ENCODE measurements around the gene SYNPO2. TPM values are rescaled to one million over a fixed set of nuclear protein-coding genes. Genes with fewer than 3 reads are reported as not detected.
"Not testable (repeated sequence)": the region's sequence is repeated elsewhere in the genome, so short reads cannot be mapped to it uniquely, and the experiment has no call there.

Gene SYNPO2
- total and polyA plus RNA-seq, 10 of the 15 experiments (the other 5 are each of a cell fraction or from before 2014, with no cell fraction given) = 0.04 to 0.34 (median 0.28) TPM

DNA sequence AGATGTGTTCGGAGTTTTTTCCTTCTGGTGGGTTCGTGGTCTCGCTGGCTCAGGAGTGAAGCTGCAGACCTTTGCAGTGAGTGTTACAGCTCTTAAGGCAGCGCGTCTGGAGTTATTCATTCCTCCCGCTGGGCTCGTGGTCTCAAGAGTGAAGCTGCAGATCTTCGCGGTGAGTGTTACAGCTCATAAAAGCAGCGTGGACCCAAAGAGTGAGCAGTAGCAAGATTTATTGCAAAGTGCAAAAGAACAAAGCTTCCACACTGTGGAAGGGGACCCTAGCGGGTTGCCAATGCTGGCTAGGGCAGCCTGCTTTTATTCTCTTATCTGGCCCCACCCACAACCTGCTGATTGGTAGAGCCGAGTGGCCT, 87.5 kb downstream of the SYNPO2 start:
- in situ Hi-C loops (cut with MboI) = loop anchor here (10.0 kb wide), 1 partner anchor 1079 kb away; no protein-coding TSS in a partner anchor

DNA sequence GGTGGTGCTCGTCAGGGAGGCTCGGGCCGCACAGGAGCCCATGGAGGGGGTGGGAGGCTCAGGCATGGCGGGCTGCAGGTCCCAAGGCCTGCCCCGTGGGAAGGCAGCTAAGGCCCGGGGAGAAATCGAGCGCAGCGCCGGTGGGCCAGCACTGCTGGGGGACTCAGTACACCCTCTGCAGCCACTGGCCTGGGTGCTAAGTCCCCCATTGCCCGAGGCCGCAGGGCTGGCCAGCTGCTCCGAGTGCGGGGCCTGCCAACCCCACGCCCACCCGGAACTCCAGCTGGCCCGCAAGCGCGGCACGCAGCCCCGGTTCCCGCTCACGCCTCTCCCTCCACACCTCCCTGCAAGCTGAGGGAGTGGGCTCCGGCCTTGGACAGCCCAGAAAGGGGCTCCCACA, 88.4 kb downstream of the SYNPO2 start:
- H3K36me3 ChIP-seq (ENCODE audit: control insufficient read depth in 2 of 2, insufficient read depth in 2 of 2, low read length in 1 of 2); ATAC-seq; H3K79me2 ChIP-seq (ENCODE audit: control insufficient read depth, insufficient read depth, low read length); SMC1A ChIA-PET (ENCODE audit: uncharacterized antibody, unreplicated experiment); FAIRE-seq; H2AFZ ChIP-seq (ENCODE audit: control insufficient read depth, low read depth, low read length); H3K9me3 ChIP-seq (replicated peaks; ENCODE audit: control insufficient read depth, insufficient read depth, low read length); H3K4me1 ChIP-seq (ENCODE audit: control insufficient read depth, insufficient read depth, low read length); H3K9ac ChIP-seq (ENCODE audit: control insufficient read depth, insufficient read depth, low read length); RAD21 ChIA-PET (ENCODE audit: unreplicated experiment); DNase-seq (ENCODE audit: low read depth, low spot score); H3K4me3 ChIP-seq; H3K27ac ChIP-seq (ENCODE audit: control insufficient read depth, insufficient read depth); H3K27me3 ChIP-seq (replicated peaks in 1 of 2; ENCODE audit: control insufficient read depth in 2 of 2, insufficient read depth in 2 of 2, low read length in 1 of 2); POLR2A ChIA-PET; H4K20me1 ChIP-seq (ENCODE audit: control insufficient read depth, insufficient read depth); BruUV-seq (replicated peaks); intact Hi-C loops (cut with micrococcal nuclease; ENCODE audit: unreplicated experiment); H3K4me2 ChIP-seq (ENCODE audit: control insufficient read depth, insufficient read depth): not testable (repeated sequence)
- 88% methylated on average over 15 of the region's 24 CpGs for WGBS (ENCODE audit: insufficient coverage, insufficient replicate concordance, low lambda C conversion rate, missing lambda C conversion rate)
- in situ Hi-C loops (cut with MboI) = loop anchor here (10.0 kb wide), 1 partner anchor 1078 kb away; no protein-coding TSS in a partner anchor
- CTCF ChIA-PET = interaction anchor here (1.9 kb wide), 1 partner anchor 11 kb away, joined by 4 read pairs; no protein-coding TSS in a partner anchor

More for the DNA sequence above, 87.5 kb downstream of the SYNPO2 start:
- ATAC-seq; H2AFZ ChIP-seq (ENCODE audit: control insufficient read depth, low read depth, low read length); H3K36me3 ChIP-seq (ENCODE audit: control insufficient read depth in 2 of 2, insufficient read depth in 2 of 2, low read length in 1 of 2); H3K79me2 ChIP-seq (ENCODE audit: control insufficient read depth, insufficient read depth, low read length); H3K4me2 ChIP-seq (ENCODE audit: control insufficient read depth, insufficient read depth); DNase-seq (ENCODE audit: low read depth, low spot score); H3K4me3 ChIP-seq; H3K27ac ChIP-seq (ENCODE audit: control insufficient read depth, insufficient read depth); H3K9me3 ChIP-seq (replicated peaks; ENCODE audit: control insufficient read depth, insufficient read depth, low read length); RAD21 ChIA-PET (ENCODE audit: unreplicated experiment); FAIRE-seq; H3K27me3 ChIP-seq (replicated peaks in 1 of 2; ENCODE audit: control insufficient read depth in 2 of 2, insufficient read depth in 2 of 2, low read length in 1 of 2); intact Hi-C loops (cut with micrococcal nuclease; ENCODE audit: unreplicated experiment); H4K20me1 ChIP-seq (ENCODE audit: control insufficient read depth, insufficient read depth); H3K9ac ChIP-seq (ENCODE audit: control insufficient read depth, insufficient read depth, low read length); SMC1A ChIA-PET (ENCODE audit: uncharacterized antibody, unreplicated experiment); H3K4me1 ChIP-seq (ENCODE audit: control insufficient read depth, insufficient read depth, low read length); POLR2A ChIA-PET; BruUV-seq (replicated peaks): not testable (repeated sequence)
- 89% methylated on average over 12 of the region's 12 CpGs for WGBS (ENCODE audit: insufficient coverage, insufficient replicate concordance, low lambda C conversion rate, missing lambda C conversion rate)
- CTCF ChIA-PET = interaction anchor here (1.0 to 1.3 kb wide), 2 partner anchors 14 to 65 kb away, joined by 3 read pairs; no protein-coding TSS in a partner anchor

Measured in GM12878 (cell line).